A549 (cell line): ENCODE measurements around the gene DENND6B. TPM values are rescaled to one million over a fixed set of nuclear protein-coding genes. Genes with fewer than 3 reads are reported as not detected.

Source experiments
- ATAC-seq, 2 experiments: fragments of 200-7000 bp in 1 of 2; fragments of >200 bp in 1 of 2; cut with Nextera tagmentation in 1 of 2; cut with Tn5 transposase in 1 of 2; 3 replicates each; pipeline versions ENCODE4 v1.8.0 to v1.9.1; 2018 to 2020; ENCODE audit warnings: mild to moderate bottlenecking in 1 of 2, moderate library complexity in 1 of 2
- CTCF ChIA-PET: fragments of 300-600 bp; sonication (Branson Sonifier 250); formaldehyde crosslinking; extraction: SDS; loops from one replicate; lab custom pipeline; 2021; ENCODE audit warnings: antibody characterized with exemption, inconsistent platforms; lab: Yijun Ruan, JAX
- POLR2A ChIA-PET: fragments of 350-600 bp; formaldehyde crosslinking; extraction: SDS; loops from one replicate; lab custom pipeline; 2021; ENCODE audit warnings: antibody characterized with exemption, inconsistent platforms; lab: Yijun Ruan, JAX
- DNase-seq, 2 experiments: peaks; one replicate each; pipeline versions ENCODE4 v3.0.0 to v3.0.0-alpha.2; 2011 to 2016; ENCODE audit warnings: low read depth in 1 of 2, low spot score in 1 of 2
- FAIRE-seq: peaks from 2 replicates; lab custom pipeline; 2011; peaks lifted over from hg19 to GRCh38; lab: Jason Lieb, UNC
- H3K27ac ChIP-seq, 2 experiments: fragments of >200 bp; sonication (Bioruptor Twin); formaldehyde crosslinking; 3 replicates each; pipeline ENCODE4 v1.5.1; 2016 to 2017
- H3K4me1 ChIP-seq: fragments of >200 bp; sonication (Bioruptor Twin); formaldehyde crosslinking; 3 replicates; pipeline ENCODE4 v1.6.1; 2016
- H3K4me2 ChIP-seq: fragments of >200 bp; sonication (Bioruptor Twin); formaldehyde crosslinking; 3 replicates; pipeline ENCODE4 v1.6.1; 2016
- H3K4me3 ChIP-seq: fragments of >200 bp; sonication (Bioruptor Twin); formaldehyde crosslinking; 3 replicates; pipeline ENCODE4 v1.5.1; 2016
- H3K9me3 ChIP-seq: fragments of >200 bp; sonication (Bioruptor Twin); formaldehyde crosslinking; 3 replicates; pipeline ENCODE4 v1.6.1; 2016
- ATOH8 ChIP-seq: fragments of 250-450 bp; sonication (Bioruptor Pico); IDR thresholded peaks from 2 replicates; pipeline ENCODE4 v1.5.0; 2020; ENCODE audit warnings: low read depth, mild to moderate bottlenecking, moderate library complexity
- BHLHE40 ChIP-seq: IDR thresholded peaks from 2 replicates; pipeline ENCODE4 v1.6.1; 2012; ENCODE audit warnings: low read depth, low read length, inconsistent platforms
- E2F6 ChIP-seq: IDR thresholded peaks from 2 replicates; pipeline ENCODE4 v1.6.1; 2012; ENCODE audit warnings: low read depth, borderline replicate concordance
- EHMT2 ChIP-seq: fragments of 200-600 bp; sonication (generic); IDR thresholded peaks from 2 replicates; pipeline ENCODE4 v1.6.1; 2016; ENCODE audit warnings: antibody characterized with exemption, low read depth, mild to moderate bottlenecking, moderate library complexity
- EP300 ChIP-seq, 2 experiments: fragments of >200 bp; sonication (Bioruptor Twin); formaldehyde crosslinking; IDR thresholded peaks; 2 replicates in 1 of 2; 3 replicates in 1 of 2; pipeline ENCODE4 v1.6.1; 2016 to 2017
- ESRRA ChIP-seq: fragments of 150-350 bp; IDR thresholded peaks from 2 replicates; pipeline ENCODE4 v1.6.1; 2014; ENCODE audit warnings: mild to moderate bottlenecking, low read length, borderline replicate concordance
- FOSL2 ChIP-seq, 2 experiments: fragments of 450-650 bp in 1 of 2; fragments of >200 bp in 1 of 2; sonication (Bioruptor Twin) in 1 of 2; formaldehyde crosslinking; IDR thresholded peaks; 2 replicates each; pipeline versions ENCODE4 v1.5.0 to v1.6.1; 2016 to 2020; ENCODE audit warnings: mild to moderate bottlenecking in 1 of 2, moderate library complexity in 1 of 2
- GATA3 ChIP-seq: IDR thresholded peaks from 2 replicates; pipeline ENCODE4 v1.6.1; 2012; ENCODE audit warnings: borderline replicate concordance
- HDAC2 ChIP-seq: fragments of 200-600 bp; sonication (generic); IDR thresholded peaks from 2 replicates; pipeline ENCODE4 v1.6.1; 2016
- HEYL ChIP-seq: fragments of 250-450 bp; sonication (Bioruptor Pico); IDR thresholded peaks from 2 replicates; pipeline ENCODE4 v1.8.0; 2021; ENCODE audit warnings: mild to moderate bottlenecking, moderate library complexity
- HOXA7 ChIP-seq: fragments of 250-450 bp; sonication (Bioruptor Pico); IDR thresholded peaks from 2 replicates; pipeline ENCODE4 v1.5.0; 2020; ENCODE audit warnings: mild to moderate bottlenecking, moderate library complexity
- JUN ChIP-seq, 2 experiments: fragments of >200 bp; sonication (Bioruptor Twin); formaldehyde crosslinking; IDR thresholded peaks; 2 replicates in 1 of 2; 3 replicates in 1 of 2; pipeline ENCODE4 v1.6.1; 2016 to 2017
- KDM1A ChIP-seq: fragments of 200-600 bp; sonication (generic); IDR thresholded peaks from 2 replicates; pipeline ENCODE4 v1.6.1; 2016; ENCODE audit warnings: low read depth, mild to moderate bottlenecking
- KDM5A ChIP-seq: fragments of 200-600 bp; sonication (generic); IDR thresholded peaks from 2 replicates; pipeline ENCODE4 v1.6.1; 2016; ENCODE audit warnings: antibody characterized with exemption, mild to moderate bottlenecking
- MAFK ChIP-seq: fragments of 450-650 bp; IDR thresholded peaks from 2 replicates; pipeline ENCODE4 v1.6.1; 2014; ENCODE audit not compliant: partially characterized antibody
- MAX ChIP-seq: IDR thresholded peaks from 2 replicates; pipeline ENCODE4 v1.6.1; 2012
- NPAS2 ChIP-seq: fragments of 250-450 bp; sonication (Bioruptor Pico); IDR thresholded peaks from 2 replicates; pipeline ENCODE4 v1.8.0; 2022; ENCODE audit warnings: mild to moderate bottlenecking, moderate library complexity, borderline replicate concordance
- NR3C1 ChIP-seq: fragments of >200 bp; sonication (Bioruptor Twin); formaldehyde crosslinking; IDR thresholded peaks from 3 replicates; pipeline ENCODE4 v1.6.1; 2017
- POLR2A ChIP-seq: IDR thresholded peaks from 2 replicates; pipeline ENCODE4 v1.6.1; 2012; ENCODE audit warnings: mild to moderate bottlenecking, low read length
- RAD21 ChIP-seq, 2 experiments: fragments of >200 bp in 1 of 2; sonication (Bioruptor Twin) in 1 of 2; formaldehyde crosslinking in 1 of 2; IDR thresholded peaks in 1 of 2; conservative IDR thresholded peaks in 1 of 2; 2 replicates in 1 of 2; 3 replicates in 1 of 2; pipeline ENCODE4 v1.6.1; 2012 to 2018; ENCODE audit warnings: inconsistent platforms in 1 of 2
- RARB ChIP-seq: fragments of 250-450 bp; sonication (Bioruptor Pico); IDR thresholded peaks from 2 replicates; pipeline ENCODE4 v1.8.0; 2021; ENCODE audit warnings: mild to moderate bottlenecking, moderate library complexity
- RCOR1 ChIP-seq: fragments of 150-350 bp; IDR thresholded peaks from 2 replicates; pipeline ENCODE4 v1.6.1; 2014; ENCODE audit warnings: antibody characterized with exemption, low read length, low read depth
- RNF2 ChIP-seq: fragments of 200-600 bp; sonication (generic); IDR thresholded peaks from 2 replicates; pipeline ENCODE4 v1.6.1; 2016; ENCODE audit warnings: low read depth, mild to moderate bottlenecking, antibody characterized with exemption, moderate library complexity, borderline replicate concordance
- SMC3 ChIP-seq: fragments of >200 bp; sonication (Bioruptor Twin); formaldehyde crosslinking; IDR thresholded peaks from 3 replicates; pipeline ENCODE4 v1.6.1; 2018; ENCODE audit warnings: inconsistent platforms
- TFCP2L1 ChIP-seq: fragments of 250-450 bp; sonication (Bioruptor Pico); IDR thresholded peaks from 2 replicates; pipeline ENCODE4 v1.5.0; 2021; ENCODE audit warnings: mild to moderate bottlenecking
- TP53 ChIP-seq: fragments of 250-450 bp; sonication (Bioruptor Pico); IDR thresholded peaks from 2 replicates; pipeline ENCODE4 v1.5.0; 2021; ENCODE audit warnings: mild to moderate bottlenecking, moderate library complexity
- ZC3H11A ChIP-seq: fragments of 450-650 bp; IDR thresholded peaks from 2 replicates; pipeline ENCODE4 v1.6.1; 2014; ENCODE audit warnings: antibody characterized with exemption, mild to moderate bottlenecking
- ZNF302 ChIP-seq: fragments of 250-450 bp; sonication (Bioruptor Pico); IDR thresholded peaks from 2 replicates; pipeline ENCODE4 v1.9.0; 2021; ENCODE audit warnings: inconsistent platforms, mild to moderate bottlenecking, moderate library complexity
- ZSCAN20 ChIP-seq: fragments of 250-450 bp; sonication (Bioruptor Pico); IDR thresholded peaks from 2 replicates; pipeline ENCODE4 v1.8.0; 2022; ENCODE audit warnings: mild to moderate bottlenecking, moderate library complexity
- WGBS: methylation state at CpG from one replicate; pipeline ENCODE4 v1.1.6; 2017; ENCODE audit errors: missing lambda C conversion rate; 5-methylcytosine and 5-hydroxymethylcytosine counted together
- polyA plus RNA-seq, 4 experiments: library from polyadenylated mRNA; depleted of rRNA in 3 of 4; stranded (reverse); fragments of >200 nt; fragmentation: RNase III in 1 of 4; extraction: RNeasy Plus Mini Kit Qiagen cat#74134 plus additional on column Dnase treatment in 1 of 4; gene quantifications; 2 replicates in 3 of 4; 3 replicates in 1 of 4; pipeline ENCODE4 v1.2.3, GENCODE V29; 2011 to 2017
- TF ChIP-seq, protein P1 (sequence below): IDR thresholded peaks from 2 replicates; pipeline ENCODE4 v1.6.1; 2012

The DENND6B gene
- polyA plus RNA-seq, 2 of the 4 experiments (the other 2 are of a cell fraction) = 1.6 to 1.9 TPM

GRCh38 chr22:50317674-50318073 lies 9.1 kb downstream of the DENND6B start:
- DNase-seq = no peak
- POLR2A ChIA-PET = no interaction called here
- CTCF ChIA-PET = interaction anchor here (0.9 to 3.2 kb wide), 4 partner anchors 9 to 65 kb away, joined by 3 to 19 read pairs (median 6); partner anchors contain the start of gene DENND6B
- no peak for ATAC-seq
- Histone ChIP-seq H3K4me2 (no peak overlapping the region), H3K27ac (no peak overlapping the region), H3K9me3 (no peaks in the 10 kb centered on the region), H3K4me3 (no peak overlapping the region)
- no peak for FAIRE-seq
- TF ChIP-seq POLR2A (no peak), RNF2 (no peak), ZC3H11A (no peak), SMC3 (no peak), HEYL (CRISPR knock-in tag) (no peak), TFCP2L1 (CRISPR knock-in tag) (no peak), MAX (no peak), EP300 (IDR thresholded peaks at IDR 0.05) (no peak), ZNF302 (CRISPR knock-in tag) (no peak), GATA3 (no peak)
- TF ChIP-seq, protein P1, sequence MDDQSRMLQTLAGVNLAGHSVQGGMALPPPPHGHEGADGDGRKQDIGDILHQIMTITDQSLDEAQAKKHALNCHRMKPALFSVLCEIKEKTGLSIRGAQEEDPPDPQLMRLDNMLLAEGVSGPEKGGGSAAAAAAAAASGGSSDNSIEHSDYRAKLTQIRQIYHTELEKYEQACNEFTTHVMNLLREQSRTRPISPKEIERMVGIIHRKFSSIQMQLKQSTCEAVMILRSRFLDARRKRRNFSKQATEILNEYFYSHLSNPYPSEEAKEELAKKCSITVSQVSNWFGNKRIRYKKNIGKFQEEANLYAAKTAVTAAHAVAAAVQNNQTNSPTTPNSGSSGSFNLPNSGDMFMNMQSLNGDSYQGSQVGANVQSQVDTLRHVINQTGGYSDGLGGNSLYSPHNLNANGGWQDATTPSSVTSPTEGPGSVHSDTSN = no peak
- TF ChIP-seq, all 56 proteins: peak for 0
- 100% methylated on average over 1 of the region's 7 CpGs for WGBS
- H3K4me1 ChIP-seq = 0 out of 3 replicates have a peak, but pooled peaks cover 3% of the 10 kb centered on the region

DNA sequence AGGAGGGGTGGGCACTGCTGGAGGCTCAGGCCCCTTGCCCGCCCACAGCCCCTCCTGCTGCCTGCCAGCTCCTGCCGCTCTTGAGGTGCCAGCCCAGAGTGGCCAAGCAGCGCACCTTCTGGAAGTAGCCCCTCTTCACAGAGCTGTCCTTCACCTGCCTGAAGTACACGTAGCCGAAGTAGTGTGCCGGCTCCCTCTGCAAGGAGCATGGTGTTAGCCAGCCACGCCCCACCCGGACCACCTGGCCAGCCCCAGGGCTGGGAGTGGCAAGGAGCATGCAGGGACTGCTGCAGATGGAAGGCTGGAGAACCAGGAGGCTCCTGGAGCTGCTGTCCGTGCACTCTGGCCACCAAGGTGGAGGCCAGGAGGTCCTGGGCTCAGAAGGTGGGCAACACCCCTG lies 9.6 kb downstream of the DENND6B start:
- FAIRE-seq (no peak), ATAC-seq (no peak), DNase-seq (no peak)
- no peak overlapping the region for H3K27ac ChIP-seq
- ChIA-PET POLR2A (no interaction called here), CTCF (interaction anchor here (0.9 to 3.2 kb wide), 5 partner anchors 10 to 64 kb away, joined by 3 to 19 read pairs (median 4); partner anchors contain the start of gene DENND6B)
- 0 out of 3 replicates have a peak, but pooled peaks cover 3% of the 10 kb centered on the region for H3K4me1 ChIP-seq
- no peak overlapping the region for H3K4me2 ChIP-seq
- no peaks in the 10 kb centered on the region for H3K9me3 ChIP-seq
- no peak overlapping the region for H3K4me3 ChIP-seq
- WGBS = 95% methylated on average over 4 of the region's 9 CpGs
- TF ChIP-seq KDM1A = no peak
- TF ChIP-seq EP300 (IDR thresholded peaks at IDR 0.05) = no peak
- no peak for TF ChIP-seq HDAC2
- no peak for TF ChIP-seq RARB (CRISPR knock-in tag)
- TF ChIP-seq RCOR1 = no peak
- no peak for TF ChIP-seq ESRRA
- no peak for TF ChIP-seq ATOH8 (CRISPR knock-in tag)
- no peak for TF ChIP-seq NPAS2
- no peak for TF ChIP-seq BHLHE40
- TF ChIP-seq NR3C1 = no peak
- no peak for TF ChIP-seq SMC3
- TF ChIP-seq, all 56 proteins: peak for 0

DNA sequence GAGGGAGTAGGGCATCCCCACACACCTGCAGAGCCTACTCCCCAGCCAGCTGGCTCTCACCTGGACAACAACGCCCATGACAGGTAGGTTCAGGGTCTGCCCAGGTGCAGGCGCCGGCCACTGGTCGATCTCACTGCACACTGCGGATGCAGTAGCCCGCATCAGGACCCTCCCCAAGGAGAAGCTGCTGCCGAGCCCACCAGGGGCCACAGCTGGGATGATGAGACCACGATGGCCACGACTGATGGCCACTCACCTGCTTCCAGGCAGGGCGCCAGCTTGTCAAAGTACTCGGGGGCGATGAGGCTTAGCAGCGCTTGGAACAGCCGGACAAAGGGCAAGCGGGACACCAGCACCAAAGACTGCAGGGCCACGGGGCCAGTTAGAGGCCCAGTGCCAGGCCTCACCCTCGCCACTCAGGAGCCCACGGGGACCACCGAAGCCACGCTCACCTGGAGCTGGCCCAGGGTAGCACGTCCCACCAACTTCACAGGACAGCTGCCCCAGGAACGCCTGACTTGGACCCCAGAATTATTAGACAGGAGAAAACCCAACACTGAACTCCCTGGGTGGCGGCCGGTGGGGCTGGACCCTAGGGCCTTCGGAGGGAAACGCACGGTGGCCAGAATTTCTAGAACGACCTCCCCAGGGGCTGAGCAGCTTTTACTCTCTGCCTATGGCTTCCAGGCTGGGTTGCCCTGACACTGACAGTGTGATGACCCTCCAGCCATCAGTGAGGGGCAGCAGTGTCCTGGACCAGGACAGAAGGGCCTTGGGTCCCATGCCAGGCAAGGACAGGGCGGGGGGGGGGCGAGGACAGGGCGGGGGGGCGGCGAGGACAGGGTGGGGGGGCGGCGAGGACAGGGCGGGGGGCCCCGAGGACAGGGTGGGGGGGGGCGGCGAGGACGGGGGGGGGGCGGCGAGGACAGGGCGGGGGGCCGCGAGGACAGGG lies 10.4 kb downstream of the DENND6B start:
- no peak overlapping the region for H3K27ac ChIP-seq
- no peak for ATAC-seq
- no peak overlapping the region for H3K4me2 ChIP-seq
- FAIRE-seq = no peak
- DNase-seq = no peak
- no peak overlapping the region for H3K4me3 ChIP-seq
- WGBS = 93% methylated on average over 8 of the region's 45 CpGs
- ChIA-PET POLR2A (no interaction called here), CTCF (interaction anchor here (0.7 to 3.2 kb wide), 6 partner anchors 8 to 64 kb away, joined by 3 to 19 read pairs (median 3); partner anchors contain the start of gene DENND6B)
- TF ChIP-seq MAFK (no peak), RAD21 (conservative IDR thresholded peaks at IDR 0.05 in 1 of 2, IDR thresholded peaks at IDR 0.05 in 1 of 2) (no peak), RCOR1 (no peak), KDM5A (no peak), ATOH8 (CRISPR knock-in tag) (no peak), JUN (IDR thresholded peaks at IDR 0.05) (no peak), HOXA7 (CRISPR knock-in tag) (no peak), E2F6 (no peak), FOSL2 (IDR thresholded peaks at IDR 0.05) (no peak), FOSL2 (CRISPR knock-in tag; IDR thresholded peaks at IDR 0.05) (no peak), ZSCAN20 (CRISPR knock-in tag) (no peak), EHMT2 (no peak), TP53 (CRISPR knock-in tag) (no peak)
- TF ChIP-seq, protein P1 = no peak
- no peaks in the 10 kb centered on the region for H3K9me3 ChIP-seq
- 0 out of 3 replicates have a peak, but pooled peaks cover 3% of the 10 kb centered on the region for H3K4me1 ChIP-seq
